ENCODE measurements around the gene TEDC1.

Gene TEDC1

GRCh38 chr14:105484069-105484996 lies 6.7 kb upstream of the TEDC1 start:
- Mint-ChIP-seq H3K27ac (peak overlapping the region; percentile 85), H3K4me1 (ENCODE audit: low read depth) (peaks cover 46% of the 10 kb centered on the region), H3K9me3 (ENCODE audit: low read depth) (no peaks in the 10 kb centered on the region), H3K27me3 (no peaks in the 10 kb centered on the region), H3K36me3 (no peaks in the 10 kb centered on the region), H3K4me3 (peak overlapping the region; percentile 42)

- Mint-ChIP-seq H3K27me3 (no peaks in the 10 kb centered on the region), H3K36me3 (no peaks in the 10 kb centered on the region), H3K4me1 (ENCODE audit: low read depth) (peaks cover 45% of the 10 kb centered on the region), H3K9me3 (ENCODE audit: low read depth) (no peaks in the 10 kb centered on the region), H3K4me3 (no peak overlapping the region), H3K27ac (peak overlapping the region; percentile 85)
These were observed 6.1 kb upstream of the TEDC1 start for GRCh38 chr14:105484997-105485393.

GRCh38 chr14:105485739-105486162 lies 5.3 kb upstream of the TEDC1 start:
- no peaks in the 10 kb centered on the region for H3K36me3 Mint-ChIP-seq
- no peaks in the 10 kb centered on the region for H3K27me3 Mint-ChIP-seq
- no peak overlapping the region for H3K4me3 Mint-ChIP-seq
- H3K27ac Mint-ChIP-seq: no peak overlapping the region
- peaks cover 39% of the 10 kb centered on the region for H3K4me1 Mint-ChIP-seq (ENCODE audit: low read depth)
- H3K9me3 Mint-ChIP-seq (ENCODE audit: low read depth): no peaks in the 10 kb centered on the region

- Mint-ChIP-seq H3K36me3 (no peaks in the 10 kb centered on the region), H3K27me3 (no peaks in the 10 kb centered on the region), H3K4me3 (peak within 1 kb of the TSS; percentile 81), H3K4me1 (ENCODE audit: low read depth) (peaks cover 34% of the 10 kb centered on the region), H3K9me3 (ENCODE audit: low read depth) (no peaks in the 10 kb centered on the region), H3K27ac (no peak within 1 kb of the TSS)
These were observed 4.7 kb upstream of the TEDC1 start, which contains the start of gene CRIP1 for GRCh38 chr14:105486163-105486973. CRIP1 (plus strand) TSS chr14:105486886; CDS start chr14:105487260, 374 bp downstream.

- H3K36me3 Mint-ChIP-seq: no peaks in the 10 kb centered on the region
- peak overlapping the region; percentile 57 for H3K4me3 Mint-ChIP-seq
- no peaks in the 10 kb centered on the region for H3K27me3 Mint-ChIP-seq
- peaks cover 34% of the 10 kb centered on the region for H3K4me1 Mint-ChIP-seq (ENCODE audit: low read depth)
- no peak overlapping the region for H3K27ac Mint-ChIP-seq
- no peaks in the 10 kb centered on the region for H3K9me3 Mint-ChIP-seq (ENCODE audit: low read depth)
These were observed 4.0 kb upstream of the TEDC1 start for GRCh38 chr14:105486974-105487448.

GRCh38 chr14:105487449-105487985 lies 3.5 kb upstream of the TEDC1 start:
- H3K27ac Mint-ChIP-seq: no peak overlapping the region
- no peaks in the 10 kb centered on the region for H3K27me3 Mint-ChIP-seq
- peaks cover 29% of the 10 kb centered on the region for H3K4me1 Mint-ChIP-seq (ENCODE audit: low read depth)
- no peaks in the 10 kb centered on the region for H3K9me3 Mint-ChIP-seq (ENCODE audit: low read depth)
- H3K36me3 Mint-ChIP-seq: no peaks in the 10 kb centered on the region
- peak overlapping the region; percentile 81 for H3K4me3 Mint-ChIP-seq

GRCh38 chr14:105487986-105488777 lies 2.9 kb upstream of the TEDC1 start:
- Mint-ChIP-seq H3K4me3 (peak overlapping the region; percentile 81), H3K4me1 (ENCODE audit: low read depth) (peaks cover 27% of the 10 kb centered on the region), H3K9me3 (ENCODE audit: low read depth) (no peaks in the 10 kb centered on the region), H3K27me3 (no peaks in the 10 kb centered on the region), H3K27ac (peak overlapping the region; percentile 22), H3K36me3 (no peaks in the 10 kb centered on the region)

- Mint-ChIP-seq H3K27me3 (no peaks in the 10 kb centered on the region), H3K4me3 (peak overlapping the region; percentile 80), H3K36me3 (no peaks in the 10 kb centered on the region), H3K9me3 (ENCODE audit: low read depth) (no peaks in the 10 kb centered on the region), H3K4me1 (ENCODE audit: low read depth) (peaks cover 26% of the 10 kb centered on the region), H3K27ac (no peak overlapping the region)
These were observed 2.1 kb upstream of the TEDC1 start for GRCh38 chr14:105488781-105489541.

- H3K4me1 Mint-ChIP-seq (ENCODE audit: low read depth): peaks cover 19% of the 10 kb centered on the region
- no peaks in the 10 kb centered on the region for H3K27me3 Mint-ChIP-seq
- no peaks in the 10 kb centered on the region for H3K36me3 Mint-ChIP-seq
- H3K4me3 Mint-ChIP-seq: peak overlapping the region; percentile 80
- no peaks in the 10 kb centered on the region for H3K9me3 Mint-ChIP-seq (ENCODE audit: low read depth)
- H3K27ac Mint-ChIP-seq: peak overlapping the region; percentile 64
These were observed 1.3 kb upstream of the TEDC1 start for GRCh38 chr14:105489542-105490266.

- no peaks in the 10 kb centered on the region for H3K9me3 Mint-ChIP-seq (ENCODE audit: low read depth)
- no peak overlapping the region for H3K4me3 Mint-ChIP-seq
- H3K36me3 Mint-ChIP-seq: no peaks in the 10 kb centered on the region
- H3K27ac Mint-ChIP-seq: no peak overlapping the region
- peaks cover 17% of the 10 kb centered on the region for H3K4me1 Mint-ChIP-seq (ENCODE audit: low read depth)
- no peaks in the 10 kb centered on the region for H3K27me3 Mint-ChIP-seq
These were observed 827 bp upstream of the TEDC1 start for GRCh38 chr14:105490267-105490571.

- Mint-ChIP-seq H3K4me3 (peak overlapping the region; percentile 87), H3K9me3 (ENCODE audit: low read depth) (no peaks in the 10 kb centered on the region)
These were observed 424 bp downstream of the TEDC1 start for GRCh38 chr14:105491366-105491973.

GRCh38 chr14:105492031-105492970 lies 1.3 kb downstream of the TEDC1 start:
- Mint-ChIP-seq H3K9me3 (ENCODE audit: low read depth) (no peaks in the 10 kb centered on the region), H3K4me1 (ENCODE audit: low read depth) (peaks cover 15% of the 10 kb centered on the region), H3K4me3 (peak overlapping the region; percentile 87), H3K27ac (peak overlapping the region; percentile 41), H3K27me3 (no peaks in the 10 kb centered on the region), H3K36me3 (no peaks in the 10 kb centered on the region)

More at GRCh38 chr14:105491366-105491973, 424 bp downstream of the TEDC1 start:
- no peaks in the 10 kb centered on the region for H3K27me3 Mint-ChIP-seq
- peaks cover 15% of the 10 kb centered on the region for H3K4me1 Mint-ChIP-seq (ENCODE audit: low read depth)
- H3K36me3 Mint-ChIP-seq: no peaks in the 10 kb centered on the region
- H3K27ac Mint-ChIP-seq: peak overlapping the region; percentile 41

All from activated naive CD8-positive, alpha-beta T cell (primary cell).